HUES64 (cell line): Measurements from ENCODE around the gene GTF2F2.

Source experiments
- H3K27ac ChIP-seq: 2 replicates; pipeline ENCODE4 v1.7.0; 2013; ENCODE audit warnings: low read depth, low read length, inconsistent platforms
- H3K27me3 ChIP-seq: 2 replicates; pipeline ENCODE4 v1.6.1; 2013; ENCODE audit warnings: mild to moderate bottlenecking, low read length; ENCODE audit not compliant: insufficient read depth
- H3K36me3 ChIP-seq: 2 replicates; pipeline ENCODE4 v1.6.1; 2013; ENCODE audit warnings: mild to moderate bottlenecking, low read length; ENCODE audit not compliant: insufficient read depth
- H3K4me1 ChIP-seq: 2 replicates; pipeline ENCODE4 v1.6.1; 2013; ENCODE audit warnings: mild to moderate bottlenecking, low read length, moderate library complexity; ENCODE audit not compliant: insufficient read depth
- H3K4me3 ChIP-seq: 2 replicates; pipeline ENCODE4 v1.5.1; 2013; ENCODE audit warnings: mild to moderate bottlenecking, low read length, moderate library complexity
- H3K9ac ChIP-seq: 2 replicates; pipeline ENCODE4 v1.6.1; 2013; ENCODE audit warnings: mild to moderate bottlenecking, low read depth, low read length
- H3K9me3 ChIP-seq: 2 replicates; pipeline ENCODE4 v1.6.1; 2013; ENCODE audit warnings: low read depth, low read length; ENCODE audit not compliant: insufficient read depth
- WGBS: fragments of 150-250, 120-280 bp; methylation state at CpG from one replicate; pipeline ENCODE4 v1.1.7; 2013; ENCODE audit warnings: missing lambda C conversion rate; 5-methylcytosine and 5-hydroxymethylcytosine counted together

The GTF2F2 gene

GRCh38 chr13:45156565-45157361, 36.5 kb downstream of the GTF2F2 start:
- Histone ChIP-seq H3K9me3 (no peaks in the 10 kb centered on the region), H3K4me3 (no peak overlapping the region), H3K27ac (no peak overlapping the region), H3K27me3 (no peaks in the 10 kb centered on the region), H3K9ac (no peak overlapping the region), H3K4me1 (no peaks in the 10 kb centered on the region), H3K36me3 (peaks cover 43% of the 10 kb centered on the region)
- WGBS: 95% methylated on average over 7 of the region's 7 CpGs

DNA sequence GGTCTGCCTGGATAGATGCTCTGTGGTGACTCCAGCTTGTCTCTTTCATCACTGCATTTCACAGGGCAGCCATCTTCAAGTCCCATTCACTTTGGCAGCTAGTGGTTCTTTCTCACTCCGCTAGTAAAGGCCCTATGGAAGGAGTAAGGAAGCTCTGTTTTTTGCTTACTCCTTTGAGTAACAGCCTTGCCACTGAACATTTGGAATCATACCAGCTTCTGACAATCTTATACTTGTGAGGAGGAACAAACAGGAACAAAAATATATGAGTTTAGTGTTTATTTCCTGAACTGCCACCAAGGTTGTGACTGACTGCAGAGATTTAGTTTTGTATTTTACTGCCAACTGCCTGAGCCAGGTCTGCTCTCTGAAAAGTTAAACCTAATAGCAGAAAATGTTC, 41.9 kb downstream of the GTF2F2 start:
- H3K27ac ChIP-seq: no peak overlapping the region
- H3K9ac ChIP-seq: no peak overlapping the region

GRCh38 chr13:45162821-45163220, 42.5 kb downstream of the GTF2F2 start:
- Histone ChIP-seq H3K4me3 (no peak overlapping the region), H3K36me3 (peaks cover 25% of the 10 kb centered on the region), H3K4me1 (0 out of 2 replicates have a peak, but pooled peaks cover 3% of the 10 kb centered on the region), H3K9me3 (no peaks in the 10 kb centered on the region), H3K27me3 (no peaks in the 10 kb centered on the region), H3K9ac (no peak overlapping the region), H3K27ac (no peak overlapping the region)
- no CpG with 5 or more reads among the region's 1 CpG for WGBS

More for the DNA sequence above, 41.9 kb downstream of the GTF2F2 start:
- H3K9me3 ChIP-seq: no peaks in the 10 kb centered on the region
- no peak overlapping the region for H3K4me3 ChIP-seq
- H3K27me3 ChIP-seq: no peaks in the 10 kb centered on the region
- 0 out of 2 replicates have a peak, but pooled peaks cover 3% of the 10 kb centered on the region for H3K4me1 ChIP-seq
- WGBS: 100% methylated on average over 1 of the region's 1 CpG
- H3K36me3 ChIP-seq: peaks cover 26% of the 10 kb centered on the region

- Histone ChIP-seq H3K4me3 (no peak overlapping the region), H3K27me3 (no peaks in the 10 kb centered on the region), H3K27ac (no peak overlapping the region), H3K4me1 (0 out of 2 replicates have a peak, but pooled peaks cover 3% of the 10 kb centered on the region), H3K9me3 (no peaks in the 10 kb centered on the region), H3K36me3 (peaks cover 8% of the 10 kb centered on the region; the same call in 1 of the 2 replicates), H3K9ac (no peak overlapping the region)
- WGBS: 75% methylated on average over 2 of the region's 3 CpGs
Measured at GRCh38 chr13:45166858-45167257, 46.5 kb downstream of the GTF2F2 start.

DNA sequence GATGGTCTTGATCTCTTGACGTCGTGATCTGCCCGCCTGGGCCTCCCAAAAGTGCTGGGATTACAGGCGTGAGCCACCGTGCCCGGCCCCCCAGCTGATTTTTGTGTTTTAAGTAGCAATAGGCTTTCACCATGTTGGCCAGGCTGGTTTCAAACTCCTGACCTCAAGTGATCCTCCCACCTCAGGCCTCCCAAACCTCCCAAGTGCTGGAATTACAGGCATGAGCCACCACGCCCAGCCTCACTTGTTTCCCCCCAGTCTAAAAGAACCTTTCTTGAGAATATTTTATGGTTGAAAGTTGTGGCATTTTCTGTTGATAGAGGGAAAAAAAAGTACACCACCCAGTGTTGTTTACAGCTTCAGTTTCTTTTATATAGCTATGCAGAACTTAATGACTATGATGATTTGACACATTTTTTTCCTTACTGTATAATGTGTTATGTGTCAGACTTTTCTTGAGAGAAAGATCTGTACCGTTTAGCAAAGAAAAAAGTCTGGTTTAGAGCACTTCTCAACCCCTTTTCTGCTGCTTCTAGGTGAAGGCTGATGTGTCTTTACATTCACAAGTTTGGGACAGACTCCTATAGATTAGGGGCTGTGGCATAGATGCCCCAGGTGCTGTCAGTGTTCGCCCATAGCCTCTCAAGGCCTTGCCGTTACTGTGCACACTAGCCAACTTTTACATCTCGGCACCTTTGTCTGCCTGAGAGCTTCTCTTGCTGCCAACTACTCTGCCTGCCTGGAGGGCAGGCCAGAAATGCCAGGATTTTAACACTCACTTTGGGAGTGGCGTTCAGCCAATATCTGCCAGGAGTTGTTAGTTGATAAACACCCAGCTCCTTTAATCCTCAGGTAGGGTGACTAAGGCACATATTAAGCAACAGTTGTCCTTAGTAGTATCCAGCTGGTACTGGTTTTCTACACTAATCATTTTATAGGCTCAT, 47.6 kb downstream of the GTF2F2 start:
- H3K36me3 ChIP-seq: peaks cover 8% of the 10 kb centered on the region; the same call in 1 of the 2 replicates
- no peak overlapping the region for H3K9ac ChIP-seq
- no peaks in the 10 kb centered on the region for H3K9me3 ChIP-seq
- H3K27ac ChIP-seq: no peak overlapping the region
- H3K4me1 ChIP-seq: no peaks in the 10 kb centered on the region
- no peaks in the 10 kb centered on the region for H3K27me3 ChIP-seq
- WGBS: 92% methylated on average over 12 of the region's 12 CpGs
- H3K4me3 ChIP-seq: no peak overlapping the region

- H3K9me3 ChIP-seq: no peaks in the 10 kb centered on the region
- no peak overlapping the region for H3K4me3 ChIP-seq
- no peak overlapping the region for H3K9ac ChIP-seq
- WGBS: 65% methylated on average over 2 of the region's 2 CpGs
- no peaks in the 10 kb centered on the region for H3K27me3 ChIP-seq
- peaks cover 8% of the 10 kb centered on the region; the same call in 1 of the 2 replicates for H3K36me3 ChIP-seq
- H3K27ac ChIP-seq: no peak overlapping the region
- no peaks in the 10 kb centered on the region for H3K4me1 ChIP-seq
Measured at GRCh38 chr13:45168555-45168930, 48.2 kb downstream of the GTF2F2 start.

- Histone ChIP-seq H3K27ac (no peak overlapping the region), H3K9me3 (no peaks in the 10 kb centered on the region), H3K36me3 (peaks cover 2% of the 10 kb centered on the region; the same call in 1 of the 2 replicates), H3K4me1 (peaks cover 3% of the 10 kb centered on the region; the same call in 1 of the 2 replicates), H3K4me3 (no peak overlapping the region), H3K9ac (no peak overlapping the region), H3K27me3 (no peaks in the 10 kb centered on the region)
Measured at GRCh38 chr13:45174478-45174877, 54.2 kb downstream of the GTF2F2 start.

- 94% methylated on average over 2 of the region's 3 CpGs for WGBS
- no peak overlapping the region for H3K4me3 ChIP-seq
- 0 out of 2 replicates have a peak, but pooled peaks cover 2% of the 10 kb centered on the region for H3K36me3 ChIP-seq
- no peak overlapping the region for H3K9ac ChIP-seq
- H3K27ac ChIP-seq: no peak overlapping the region
- H3K4me1 ChIP-seq: peaks cover 3% of the 10 kb centered on the region; the same call in 1 of the 2 replicates
- H3K27me3 ChIP-seq: no peaks in the 10 kb centered on the region
- no peaks in the 10 kb centered on the region for H3K9me3 ChIP-seq
Measured at GRCh38 chr13:45178349-45179162, 58.2 kb downstream of the GTF2F2 start.

GRCh38 chr13:45179428-45179827, 59.1 kb downstream of the GTF2F2 start:
- H3K9ac ChIP-seq: no peak overlapping the region
- H3K4me3 ChIP-seq: no peak overlapping the region
- H3K9me3 ChIP-seq: no peaks in the 10 kb centered on the region
- H3K36me3 ChIP-seq: 0 out of 2 replicates have a peak, but pooled peaks cover 5% of the 10 kb centered on the region
- peaks cover 3% of the 10 kb centered on the region; the same call in 1 of the 2 replicates for H3K4me1 ChIP-seq
- H3K27me3 ChIP-seq: no peaks in the 10 kb centered on the region
- H3K27ac ChIP-seq: no peak overlapping the region

GRCh38 chr13:45180303-45180702, 60.0 kb downstream of the GTF2F2 start:
- H3K4me1 ChIP-seq: peaks cover 3% of the 10 kb centered on the region; the same call in 1 of the 2 replicates
- H3K27ac ChIP-seq: no peak overlapping the region
- H3K9me3 ChIP-seq: no peaks in the 10 kb centered on the region
- no peak overlapping the region for H3K9ac ChIP-seq
- peaks cover 8% of the 10 kb centered on the region; the same call in 1 of the 2 replicates for H3K36me3 ChIP-seq
- WGBS: 100% methylated on average over 2 of the region's 3 CpGs
- H3K27me3 ChIP-seq: no peaks in the 10 kb centered on the region
- no peak overlapping the region for H3K4me3 ChIP-seq
